ENCODE results near the gene GABARAP. TPM values are rescaled to one million over a fixed set of nuclear protein-coding genes. Genes with fewer than 3 reads are reported as not detected.

GABARAP gene
- total and polyA plus RNA-seq, 2 of the 8 experiments (the other 6 are each of a cell fraction or from before 2014, with no cell fraction given) = 252 to 581 TPM

- TF ChIP-seq CREB1 (IDR thresholded peaks at IDR 0.05) (peak; percentile 72), FOSL1 (IDR thresholded peaks at IDR 0.05; ENCODE audit: insufficient read depth, low read depth, low read length) (no peak), MAFK (IDR thresholded peaks at IDR 0.05; ENCODE audit: low read depth, low read length) (no peak), GTF2F1 (IDR thresholded peaks at IDR 0.05; ENCODE audit: borderline replicate concordance, low read depth, low read length) (no peak), RAD21 (IDR thresholded peaks at IDR 0.05 in 1 of 2, conservative IDR thresholded peaks at IDR 0.05 in 1 of 2; ENCODE audit: low read depth in 2 of 2, low read length in 2 of 2) (no peak), TAF1 (IDR thresholded peaks at IDR 0.05; ENCODE audit: low read depth, low read length) (no peak), TEAD4 (IDR thresholded peaks at IDR 0.05; ENCODE audit: low read depth, low read length) (peak; percentile 78), KDM5A (IDR thresholded peaks at IDR 0.05; ENCODE audit: low read length) (no peak), EZH2 (IDR thresholded peaks at IDR 0.05; ENCODE audit: low read depth, low read length, severe bottlenecking) (no peak), YY1 (IDR thresholded peaks at IDR 0.05; ENCODE audit: low read depth, low read length) (peak; percentile 37; the same call in 1 of the 2 replicates), SIN3A (conservative IDR thresholded peaks at IDR 0.05 in 1 of 2, IDR thresholded peaks at IDR 0.05 in 1 of 2; ENCODE audit: low read depth in 1 of 2, low read length in 2 of 2) (peak; percentile 90 to 98; a peak in 3 of 4 replicates), ASH2L (IDR thresholded peaks at IDR 0.05; ENCODE audit: low read length) (no peak), SIX5 (IDR thresholded peaks at IDR 0.05; ENCODE audit: low read depth, low read length) (peak; percentile 99), TBP (IDR thresholded peaks at IDR 0.05; ENCODE audit: low read depth, low read length) (no peak), BRCA1 (IDR thresholded peaks at IDR 0.05; ENCODE audit: low read depth, low read length) (no peak), NANOG (IDR thresholded peaks at IDR 0.05; ENCODE audit: insufficient read depth, low read depth, low read length, poor library complexity, severe bottlenecking) (no peak), SUZ12 (IDR thresholded peaks at IDR 0.05; ENCODE audit: low read length) (no peak), JUND (IDR thresholded peaks at IDR 0.05; ENCODE audit: low read length) (0 out of 2 replicates have a peak, but pooled peaks have one; percentile 63), SIRT6 (IDR thresholded peaks at IDR 0.05; ENCODE audit: low read length) (no peak), CHD1 (IDR thresholded peaks at IDR 0.05; ENCODE audit: low read depth, low read length) (no peak), POLR2A (IDR thresholded peaks at IDR 0.05; ENCODE audit: control extremely low read depth in 1 of 2, low read depth in 2 of 2, low read length in 2 of 2) (no peak), CEBPB (IDR thresholded peaks at IDR 0.05; ENCODE audit: low read depth, low read length) (no peak), PHF8 (conservative IDR thresholded peaks at IDR 0.05; ENCODE audit: low read depth, low read length) (no peak), BCL11A (IDR thresholded peaks at IDR 0.05; ENCODE audit: low read depth in 2 of 2, low read length in 2 of 2) (no peak)
- TF ChIP-seq, protein P1, sequence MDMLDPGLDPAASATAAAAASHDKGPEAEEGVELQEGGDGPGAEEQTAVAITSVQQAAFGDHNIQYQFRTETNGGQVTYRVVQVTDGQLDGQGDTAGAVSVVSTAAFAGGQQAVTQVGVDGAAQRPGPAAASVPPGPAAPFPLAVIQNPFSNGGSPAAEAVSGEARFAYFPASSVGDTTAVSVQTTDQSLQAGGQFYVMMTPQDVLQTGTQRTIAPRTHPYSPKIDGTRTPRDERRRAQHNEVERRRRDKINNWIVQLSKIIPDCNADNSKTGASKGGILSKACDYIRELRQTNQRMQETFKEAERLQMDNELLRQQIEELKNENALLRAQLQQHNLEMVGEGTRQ (IDR thresholded peaks at IDR 0.05; ENCODE audit: low read length) = peak; percentile 51; the same call in 1 of the 2 replicates
Observed at GRCh38 chr17:7191571-7192270, 50.5 kb downstream of the GABARAP start (continued).
